DND-41 (cell line): ENCODE data around the gene SPATS2L.

ENCODE experiments used
- ATAC-seq: fragments of 200-7000 bp; cut with Tn5 transposase; 3 replicates; pipeline ENCODE4 v1.9.1; 2021; ENCODE audit warnings: low read depth; ENCODE audit not compliant: insufficient read depth
- DNase-seq: peaks from one replicate; pipeline ENCODE4 v3.0.0-alpha.2; 2020
- H2AFZ ChIP-seq: 2 replicates; pipeline ENCODE4 v1.6.0; 2012; ENCODE audit warnings: low read depth, low read length
- H3K27ac ChIP-seq: 2 replicates; pipeline ENCODE4 v1.5.1; 2012; ENCODE audit warnings: low read length, inconsistent platforms
- H3K27me3 ChIP-seq: fragments of 200-600 bp; sonication (generic); 2 replicates; pipeline ENCODE4 v1.6.0; 2012; ENCODE audit warnings: low read length, mild to moderate bottlenecking, inconsistent platforms; ENCODE audit not compliant: insufficient read depth, poor library complexity
- H3K36me3 ChIP-seq: 2 replicates; pipeline ENCODE4 v1.5.1; 2012; ENCODE audit warnings: low read length, inconsistent platforms; ENCODE audit not compliant: insufficient read depth
- H3K4me1 ChIP-seq: 2 replicates; pipeline ENCODE4 v1.5.1; 2012; ENCODE audit warnings: mild to moderate bottlenecking, low read length; ENCODE audit not compliant: insufficient read depth
- H3K4me2 ChIP-seq: 2 replicates; pipeline ENCODE4 v1.6.0; 2012; ENCODE audit warnings: mild to moderate bottlenecking, moderate library complexity, low read length, inconsistent platforms; ENCODE audit not compliant: insufficient read depth
- H3K4me3 ChIP-seq, 2 experiments: fragments of 200-600 bp in 1 of 2; shearing (Covaris generic) in 1 of 2; 2 replicates each; pipeline ENCODE4 v1.5.1; 2012 to 2016; ENCODE audit warnings: inconsistent platforms in 2 of 2, low read length in 2 of 2, mild to moderate bottlenecking in 2 of 2, low read depth in 1 of 2, moderate library complexity in 1 of 2
- H3K79me2 ChIP-seq: 2 replicates; pipeline ENCODE4 v1.6.0; 2012; ENCODE audit warnings: low read length, inconsistent platforms; ENCODE audit not compliant: insufficient read depth
- H3K9ac ChIP-seq: 2 replicates; pipeline ENCODE4 v1.6.0; 2012; ENCODE audit warnings: low read depth, mild to moderate bottlenecking, inconsistent platforms, low read length, moderate library complexity
- H3K9me3 ChIP-seq: 2 replicates; pipeline ENCODE4 v1.5.1; 2012; ENCODE audit warnings: low read length, moderate library complexity, mild to moderate bottlenecking, inconsistent platforms; ENCODE audit not compliant: insufficient read depth, severe bottlenecking
- H4K20me1 ChIP-seq: 2 replicates; pipeline ENCODE4 v1.6.0; 2012; ENCODE audit warnings: low read length; ENCODE audit not compliant: insufficient read depth
- EZH2 ChIP-seq: IDR thresholded peaks from 3 replicates; pipeline ENCODE4 v1.6.1; 2012; ENCODE audit warnings: borderline replicate concordance, low read depth, mild to moderate bottlenecking, moderate library complexity, low read length, inconsistent platforms; ENCODE audit not compliant: severe bottlenecking
- TF ChIP-seq, protein P1 (sequence below): IDR thresholded peaks from 2 replicates; pipeline ENCODE4 v1.5.1; 2012; ENCODE audit warnings: borderline replicate concordance, low read length, moderate library complexity, mild to moderate bottlenecking; ENCODE audit not compliant: poor library complexity, severe bottlenecking; ENCODE audit errors: extremely low read depth

SPATS2L gene

DNA sequence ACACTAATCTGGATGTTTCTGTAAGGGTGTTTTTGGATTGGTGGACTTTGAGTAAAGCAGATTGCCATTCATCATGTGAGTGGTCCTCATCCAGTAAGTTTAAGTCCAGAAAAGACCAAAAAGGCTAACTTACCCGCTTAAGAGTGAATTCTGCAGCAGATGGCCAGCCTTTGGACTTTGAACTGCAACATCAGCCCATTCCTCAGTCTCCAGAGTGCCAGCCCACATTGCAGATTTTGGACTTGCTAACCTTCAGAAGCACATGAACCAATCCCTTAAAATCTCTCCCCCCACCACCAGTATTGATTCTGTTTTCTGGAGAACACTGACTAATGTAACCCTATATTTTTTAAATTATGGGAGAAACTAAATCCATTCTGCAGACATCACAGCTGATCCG lies 30.0 kb upstream of the SPATS2L start:
- Histone ChIP-seq H3K4me1 (no peaks in the 10 kb centered on the region), H3K4me2 (no peak overlapping the region), H3K36me3 (no peaks in the 10 kb centered on the region), H2AFZ (no peak overlapping the region), H3K9ac (no peak overlapping the region), H3K27ac (no peak overlapping the region), H3K27me3 (peaks cover 6% of the 10 kb centered on the region), H3K79me2 (no peaks in the 10 kb centered on the region), H3K4me3 (no peak overlapping the region), H4K20me1 (no peaks in the 10 kb centered on the region), H3K9me3 (no peaks in the 10 kb centered on the region)
- TF ChIP-seq EZH2: no peak
- DNase-seq (no peak), ATAC-seq (no peak)

DNA sequence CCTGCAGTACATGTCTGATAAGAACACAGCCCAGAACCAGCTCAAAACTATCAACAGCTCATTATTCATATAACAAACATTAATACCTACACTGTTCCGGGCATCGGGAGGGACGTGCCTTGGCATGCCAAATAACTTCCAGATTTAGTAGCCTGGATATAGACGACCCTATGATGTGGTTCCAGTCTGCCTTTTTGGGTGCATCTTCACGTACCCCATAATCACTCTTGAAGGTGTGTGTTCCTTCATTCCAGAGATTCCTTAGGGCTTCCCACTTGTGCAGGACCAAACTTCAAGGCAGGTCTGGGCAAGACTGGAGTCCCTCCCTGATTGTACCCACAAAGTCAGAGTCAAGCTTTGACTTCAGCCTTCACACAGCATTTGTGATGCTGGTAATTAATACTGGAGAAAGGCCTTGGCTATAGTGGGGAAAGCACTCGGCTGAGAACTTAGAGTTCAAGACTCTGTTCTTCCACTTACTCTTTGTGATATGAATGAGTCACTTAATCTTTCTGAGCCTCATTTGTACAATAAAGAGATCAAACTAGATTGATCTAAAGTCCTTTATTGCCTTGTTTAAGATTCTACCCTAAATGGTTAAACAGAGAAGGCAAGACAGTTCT lies 27.7 kb upstream of the SPATS2L start:
- H3K9ac ChIP-seq: no peak overlapping the region
- no peaks in the 10 kb centered on the region for H3K9me3 ChIP-seq
- H3K27ac ChIP-seq: no peak overlapping the region
- no peaks in the 10 kb centered on the region for H3K4me1 ChIP-seq
- no peaks in the 10 kb centered on the region for H3K79me2 ChIP-seq
- H3K4me3 ChIP-seq: no peak overlapping the region
- no peak overlapping the region for H3K4me2 ChIP-seq
- no peaks in the 10 kb centered on the region for H3K36me3 ChIP-seq
- ATAC-seq: no peak
- DNase-seq: no peak
- no peak overlapping the region for H2AFZ ChIP-seq
- peaks cover 6% of the 10 kb centered on the region for H3K27me3 ChIP-seq
- no peaks in the 10 kb centered on the region for H4K20me1 ChIP-seq
- TF ChIP-seq, protein P1, sequence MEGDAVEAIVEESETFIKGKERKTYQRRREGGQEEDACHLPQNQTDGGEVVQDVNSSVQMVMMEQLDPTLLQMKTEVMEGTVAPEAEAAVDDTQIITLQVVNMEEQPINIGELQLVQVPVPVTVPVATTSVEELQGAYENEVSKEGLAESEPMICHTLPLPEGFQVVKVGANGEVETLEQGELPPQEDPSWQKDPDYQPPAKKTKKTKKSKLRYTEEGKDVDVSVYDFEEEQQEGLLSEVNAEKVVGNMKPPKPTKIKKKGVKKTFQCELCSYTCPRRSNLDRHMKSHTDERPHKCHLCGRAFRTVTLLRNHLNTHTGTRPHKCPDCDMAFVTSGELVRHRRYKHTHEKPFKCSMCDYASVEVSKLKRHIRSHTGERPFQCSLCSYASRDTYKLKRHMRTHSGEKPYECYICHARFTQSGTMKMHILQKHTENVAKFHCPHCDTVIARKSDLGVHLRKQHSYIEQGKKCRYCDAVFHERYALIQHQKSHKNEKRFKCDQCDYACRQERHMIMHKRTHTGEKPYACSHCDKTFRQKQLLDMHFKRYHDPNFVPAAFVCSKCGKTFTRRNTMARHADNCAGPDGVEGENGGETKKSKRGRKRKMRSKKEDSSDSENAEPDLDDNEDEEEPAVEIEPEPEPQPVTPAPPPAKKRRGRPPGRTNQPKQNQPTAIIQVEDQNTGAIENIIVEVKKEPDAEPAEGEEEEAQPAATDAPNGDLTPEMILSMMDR: no peak
- TF ChIP-seq EZH2: no peak

DNA sequence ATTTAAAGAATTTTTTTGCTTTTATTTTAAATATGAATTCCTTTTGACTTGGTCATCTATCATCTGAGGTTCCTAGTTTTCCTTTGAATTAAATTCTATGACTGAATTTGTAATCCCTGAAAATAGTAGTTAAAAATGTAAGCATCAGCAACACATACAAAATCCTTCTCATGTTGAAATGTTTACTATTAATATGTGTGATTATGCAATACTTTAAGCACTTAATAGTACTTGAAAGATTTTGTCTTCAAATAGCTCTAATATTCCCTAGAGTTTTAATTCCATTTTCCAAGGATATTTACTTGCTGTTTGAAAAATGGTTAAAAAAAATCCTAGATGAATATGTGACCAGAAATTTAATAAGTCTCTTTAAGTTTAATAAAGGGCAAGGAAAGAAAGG lies 26.6 kb upstream of the SPATS2L start:
- no peak overlapping the region for H3K9ac ChIP-seq
- no peaks in the 10 kb centered on the region for H3K79me2 ChIP-seq
- DNase-seq: no peak
- no peaks in the 10 kb centered on the region for H3K36me3 ChIP-seq
- no peaks in the 10 kb centered on the region for H3K4me1 ChIP-seq
- H4K20me1 ChIP-seq: no peaks in the 10 kb centered on the region
- no peak overlapping the region for H3K4me2 ChIP-seq
- no peaks in the 10 kb centered on the region for H3K9me3 ChIP-seq
- H3K27me3 ChIP-seq: peaks cover 6% of the 10 kb centered on the region
- TF ChIP-seq, protein P1: no peak
- TF ChIP-seq EZH2: no peak
- H3K4me3 ChIP-seq: no peak overlapping the region
- no peak overlapping the region for H2AFZ ChIP-seq
- no peak overlapping the region for H3K27ac ChIP-seq
- ATAC-seq: no peak

DNA sequence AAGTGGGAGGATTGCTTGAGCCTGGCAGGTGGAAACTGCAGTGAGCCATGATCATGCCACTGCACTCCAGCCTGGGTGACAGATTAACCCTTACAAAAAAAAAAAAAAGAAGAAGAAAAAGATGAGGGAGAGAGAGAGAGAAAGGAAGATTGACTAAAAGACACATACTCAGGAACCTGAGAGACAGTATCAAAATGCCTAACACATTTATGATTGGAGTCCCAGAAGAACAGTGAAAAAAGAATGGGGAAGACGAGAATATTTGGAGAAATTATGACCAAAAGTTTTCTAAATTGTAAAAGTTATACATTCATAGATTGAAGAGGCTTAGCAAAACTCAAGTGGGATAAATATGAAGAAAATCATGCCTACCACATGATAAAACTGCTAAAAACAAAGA lies 19.9 kb upstream of the SPATS2L start:
- H3K4me3 ChIP-seq: no peak overlapping the region
- ATAC-seq (no peak), DNase-seq (no peak)
- TF ChIP-seq EZH2: no peak
- TF ChIP-seq, protein P1: no peak
- H3K4me2 ChIP-seq: no peak overlapping the region
- H2AFZ ChIP-seq: no peak overlapping the region
- H4K20me1 ChIP-seq: no peaks in the 10 kb centered on the region
- no peaks in the 10 kb centered on the region for H3K27me3 ChIP-seq
- no peak overlapping the region for H3K9ac ChIP-seq
- H3K4me1 ChIP-seq: no peaks in the 10 kb centered on the region
- H3K27ac ChIP-seq: no peak overlapping the region
- H3K79me2 ChIP-seq: no peaks in the 10 kb centered on the region
- no peaks in the 10 kb centered on the region for H3K36me3 ChIP-seq
- no peaks in the 10 kb centered on the region for H3K9me3 ChIP-seq
